ENCODE data around the gene CELA2B. TPM values are rescaled to one million over a fixed set of nuclear protein-coding genes. Genes with fewer than 3 reads are reported as not detected.

Gene CELA2B
- total and polyA plus RNA-seq, 4 donors: not detected

GRCh38 chr1:15526490-15527339, 50.8 kb downstream of the CELA2B start, which contains the start of gene DNAJC16 (continued):
- TF ChIP-seq ZBTB33 (IDR thresholded peaks at IDR 0.05) (peak; percentile 97), ATF3 (IDR thresholded peaks at IDR 0.05) (peak; percentile 76), EGR1 (IDR thresholded peaks at IDR 0.05; ENCODE audit: low read depth in 2 of 2) (peak; percentile 35 to 90)

- Histone ChIP-seq H3K27ac (ENCODE audit: low read depth in 1 of 2, low read length in 2 of 2) (no peak overlapping the region), H3K4me3 (ENCODE audit: low read depth in 1 of 3, low read length in 3 of 3) (no peak overlapping the region), H3K9me3 (ENCODE audit: control insufficient read depth in 4 of 4, low read length in 3 of 4) (no peaks in the 10 kb centered on the region), H3K27me3 (ENCODE audit: control insufficient read depth in 4 of 4, insufficient read depth in 4 of 4, low read length in 3 of 4) (no peaks in the 10 kb centered on the region), H3K9ac (ENCODE audit: low read depth in 1 of 2, low read length in 2 of 2) (no peak overlapping the region), H3K36me3 (ENCODE audit: control insufficient read depth in 4 of 4, insufficient read depth in 3 of 4, low read depth in 1 of 4, low read length in 3 of 4) (peaks cover 3 to 18% (median 6%) of the 10 kb centered on the region in 4 donors), H3K4me1 (ENCODE audit: control insufficient read depth in 4 of 4, insufficient read depth in 4 of 4, low read length in 3 of 4) (peaks cover 1 to 13% (median 10%) of the 10 kb centered on the region in 4 donors)
- 97% methylated on average over 4 of the region's 4 CpGs for WGBS
- TF ChIP-seq CTCF (IDR thresholded peaks at IDR 0.05; ENCODE audit: low read depth, low read length, missing input control) (no peak), ZBTB33 (IDR thresholded peaks at IDR 0.05) (no peak), HNF4G (IDR thresholded peaks at IDR 0.05) (no peak), YY1 (IDR thresholded peaks at IDR 0.05) (no peak), EGR1 (IDR thresholded peaks at IDR 0.05; ENCODE audit: low read depth in 2 of 2) (no peak), RXRA (IDR thresholded peaks at IDR 0.05) (no peak), REST (IDR thresholded peaks at IDR 0.05) (no peak), NR2F2 (IDR thresholded peaks at IDR 0.05) (no peak), GABPA (IDR thresholded peaks at IDR 0.05 in 1 of 2, conservative IDR thresholded peaks at IDR 0.05 in 1 of 2) (no peak), RAD21 (IDR thresholded peaks at IDR 0.05) (no peak), TAF1 (conservative IDR thresholded peaks at IDR 0.05) (no peak), HNF4A (conservative IDR thresholded peaks at IDR 0.05) (no peak), MAX (IDR thresholded peaks at IDR 0.05) (no peak), FOXA2 (IDR thresholded peaks at IDR 0.05) (no peak)
- no peak for DNase-seq (ENCODE audit: low spot score)
Observed at GRCh38 chr1:15531003-15531402, 55.1 kb downstream of the CELA2B start.
